ENCODE results near the gene KRTAP10-11. TPM values are rescaled to one million over a fixed set of nuclear protein-coding genes. Genes with fewer than 3 reads are reported as not detected.

The KRTAP10-11 gene
- total and polyA plus RNA-seq, 2 experiments from 2014 or later, result not detected

- no peaks in the 10 kb centered on the region for H3K79me2 ChIP-seq (replicated peaks; ENCODE audit: insufficient read depth)
- Mint-ChIP-seq H3K4me3 (no peak overlapping the region), H3K9me3 (peaks cover 7% of the 10 kb centered on the region; the same call in 1 of the 3 replicates), H3K27me3 (ENCODE audit: insufficient read depth, low read depth, poor library complexity) (peaks cover 11% of the 10 kb centered on the region), H3K36me3 (ENCODE audit: low read depth) (no peaks in the 10 kb centered on the region; the same call in 2 of the 3 replicates), H3K4me1 (peaks cover 10% of the 10 kb centered on the region), H3K27ac (no peak overlapping the region)
- ATAC-seq (no peak), DNase-seq (ENCODE audit: low spot score) (no peak)
- no peaks in the 10 kb centered on the region for H4K20me1 ChIP-seq (replicated peaks; ENCODE audit: insufficient read depth)
- no peak overlapping the region for H3K4me2 ChIP-seq
- no peak overlapping the region for H3K27ac ChIP-seq (ENCODE audit: low read depth)
- H3K4me3 ChIP-seq, result no peak overlapping the region
- no peak overlapping the region for H2AFZ ChIP-seq
- no peaks in the 10 kb centered on the region for H3K27me3 ChIP-seq (ENCODE audit: insufficient read depth)
- TF ChIP-seq ETS1 (IDR thresholded peaks at IDR 0.05), result no peak
- no peak for TF ChIP-seq ZNF331 (CRISPR knock-in tag; IDR thresholded peaks at IDR 0.05; ENCODE audit: low read depth)
- no peaks in the 10 kb centered on the region for H3K9me2 ChIP-seq (ENCODE audit: insufficient read depth)
- no peaks in the 10 kb centered on the region for H3K4me1 ChIP-seq (ENCODE audit: insufficient read depth)
- no peaks in the 10 kb centered on the region for H3F3A ChIP-seq (replicated peaks; ENCODE audit: low read depth)
- no peaks in the 10 kb centered on the region for H3K36me3 ChIP-seq (ENCODE audit: insufficient read depth)
Observed at GRCh38 chr21:44650265-44650972, 4.2 kb downstream of the KRTAP10-11 start.

GRCh38 chr21:44650973-44651675, 4.9 kb downstream of the KRTAP10-11 start:
- no peak for TF ChIP-seq EZH2 (IDR thresholded peaks at IDR 0.05; ENCODE audit: low read depth, unreplicated experiment)
- no peak for TF ChIP-seq EZH2phosphoT487 (IDR thresholded peaks at IDR 0.05; ENCODE audit: unreplicated experiment)
- no peak for TF ChIP-seq POLR2AphosphoS5 (IDR thresholded peaks at IDR 0.05; ENCODE audit: low read depth)
- TF ChIP-seq JUNB (IDR thresholded peaks at IDR 0.05; ENCODE audit: unreplicated experiment), result no peak
- TF ChIP-seq REST (IDR thresholded peaks at IDR 0.05; ENCODE audit: unreplicated experiment), result no peak
- TF ChIP-seq ZNF331 (CRISPR knock-in tag; IDR thresholded peaks at IDR 0.05; ENCODE audit: low read depth), result no peak
- TF ChIP-seq CTCF (conservative IDR thresholded peaks at IDR 0.05; ENCODE audit: low read depth in 2 of 2), result no peak
- no peak for TF ChIP-seq ZNF114 (CRISPR knock-in tag; IDR thresholded peaks at IDR 0.05)
- TF ChIP-seq ETS1 (IDR thresholded peaks at IDR 0.05), result no peak
- no peak for TF ChIP-seq STAT1 (IDR thresholded peaks at IDR 0.05; ENCODE audit: unreplicated experiment)
- no peak for TF ChIP-seq CREB1 (CRISPR knock-in tag; IDR thresholded peaks at IDR 0.05; ENCODE audit: low read depth)
- no peak for TF ChIP-seq NANOG (IDR thresholded peaks at IDR 0.05; ENCODE audit: borderline replicate concordance)
- Mint-ChIP-seq H3K27ac (no peak overlapping the region), H3K4me3 (no peak overlapping the region), H3K4me1 (peaks cover 10% of the 10 kb centered on the region), H3K27me3 (ENCODE audit: insufficient read depth, low read depth, poor library complexity) (peaks cover 11% of the 10 kb centered on the region), H3K36me3 (ENCODE audit: low read depth) (no peaks in the 10 kb centered on the region; the same call in 2 of the 3 replicates), H3K9me3 (peaks cover 4% of the 10 kb centered on the region)
- H3K4me3 ChIP-seq, result no peak overlapping the region
- no peaks in the 10 kb centered on the region for H4K20me1 ChIP-seq (replicated peaks; ENCODE audit: insufficient read depth)
- no peak overlapping the region for H2AFZ ChIP-seq
- H3K27ac ChIP-seq (ENCODE audit: low read depth), result no peak overlapping the region
- DNase-seq (ENCODE audit: low spot score), result no peak
- no peak for ATAC-seq
- H3K36me3 ChIP-seq (ENCODE audit: insufficient read depth), result no peaks in the 10 kb centered on the region
- H3K9me2 ChIP-seq (ENCODE audit: insufficient read depth), result no peaks in the 10 kb centered on the region
- H3K4me1 ChIP-seq (ENCODE audit: insufficient read depth), result no peaks in the 10 kb centered on the region
- no peaks in the 10 kb centered on the region for H3F3A ChIP-seq (replicated peaks; ENCODE audit: low read depth)
- H3K79me2 ChIP-seq (replicated peaks; ENCODE audit: insufficient read depth), result no peaks in the 10 kb centered on the region
- no peaks in the 10 kb centered on the region for H3K27me3 ChIP-seq (ENCODE audit: insufficient read depth)
- no peak overlapping the region for H3K4me2 ChIP-seq

Measured in GM23338 (cell line).